ACC112 (cell line): ENCODE data around the gene SLC22A15.
"Not testable (repeated sequence)": the region's sequence is repeated elsewhere in the genome, so short reads cannot be mapped to it uniquely, and the experiment has no call there.

Experiments
- H2AFZ ChIP-seq: fragments of 200-600 bp; sonication (generic); one replicate; pipeline ENCODE4 v1.6.0; 2017; ENCODE audit warnings: antibody characterized with exemption, low read length; ENCODE audit not compliant: unreplicated experiment
- H3K27ac ChIP-seq: fragments of 200-600 bp; sonication (generic); 2 replicates; pipeline ENCODE4 v1.5.1; 2014; ENCODE audit warnings: low read depth, mild to moderate bottlenecking, antibody characterized with exemption, low read length, moderate library complexity
- H3K27me3 ChIP-seq: fragments of 200-600 bp; sonication (generic); 2 replicates; pipeline ENCODE4 v1.6.1; 2014; ENCODE audit warnings: mild to moderate bottlenecking, antibody characterized with exemption, low read length, moderate library complexity, mixed read lengths; ENCODE audit not compliant: insufficient read depth
- H3K36me3 ChIP-seq: fragments of 200-600 bp; sonication (generic); 2 replicates; pipeline ENCODE4 v1.6.1; 2016; ENCODE audit warnings: mild to moderate bottlenecking, antibody characterized with exemption, low read length, moderate library complexity, mixed read lengths; ENCODE audit not compliant: insufficient read depth
- H3K4me1 ChIP-seq: fragments of 200-600 bp; sonication (generic); one replicate; pipeline ENCODE4 v1.6.1; 2016; ENCODE audit warnings: low read length, mixed read lengths; ENCODE audit not compliant: insufficient read depth, unreplicated experiment, control insufficient read depth
- H3K4me3 ChIP-seq: fragments of 200-600 bp; sonication (generic); 2 replicates; pipeline ENCODE4 v1.5.1; 2014; ENCODE audit warnings: mild to moderate bottlenecking, low read depth, low read length
- H3K79me2 ChIP-seq: fragments of 200-600 bp; sonication (generic); one replicate; pipeline ENCODE4 v1.6.0; 2016; ENCODE audit warnings: low read length; ENCODE audit not compliant: control insufficient read depth, unreplicated experiment, insufficient read depth

Gene SLC22A15

GRCh38 chr1:115955228-115955627, 21.1 kb upstream of the SLC22A15 start:
- Histone ChIP-seq H3K27me3 (peaks cover 21% of the 10 kb centered on the region), H3K36me3 (no peaks in the 10 kb centered on the region), H2AFZ (no peak overlapping the region), H3K4me1 (no peaks in the 10 kb centered on the region), H3K79me2 (no peaks in the 10 kb centered on the region), H3K27ac (no peak overlapping the region), H3K4me3 (no peak overlapping the region)

GRCh38 chr1:115958866-115959265, 17.4 kb upstream of the SLC22A15 start:
- Histone ChIP-seq H3K4me1 (no peaks in the 10 kb centered on the region), H2AFZ (no peak overlapping the region), H3K4me3 (no peak overlapping the region), H3K27me3 (peaks cover 30% of the 10 kb centered on the region), H3K36me3 (no peaks in the 10 kb centered on the region), H3K27ac (no peak overlapping the region), H3K79me2 (no peaks in the 10 kb centered on the region)

GRCh38 chr1:115969509-115969908, 6.8 kb upstream of the SLC22A15 start:
- no peak overlapping the region for H3K4me3 ChIP-seq
- no peak overlapping the region for H3K27ac ChIP-seq
- H2AFZ ChIP-seq, result no peak overlapping the region
- peaks cover 10% of the 10 kb centered on the region; the same call in 1 of the 2 replicates for H3K27me3 ChIP-seq
- no peaks in the 10 kb centered on the region for H3K79me2 ChIP-seq
- H3K36me3 ChIP-seq, result no peaks in the 10 kb centered on the region
- H3K4me1 ChIP-seq, result no peaks in the 10 kb centered on the region

GRCh38 chr1:115971778-115972177, 4.5 kb upstream of the SLC22A15 start:
- H3K36me3 ChIP-seq, H3K4me1 ChIP-seq, H2AFZ ChIP-seq, H3K27ac ChIP-seq, H3K79me2 ChIP-seq, H3K27me3 ChIP-seq, H3K4me3 ChIP-seq: not testable (repeated sequence)

- H3K4me1 ChIP-seq, result peaks cover 3% of the 10 kb centered on the region
These were observed 3.2 kb upstream of the SLC22A15 start for GRCh38 chr1:115973154-115973553.

GRCh38 chr1:115975569-115976061, 698 bp upstream of the SLC22A15 start:
- H2AFZ ChIP-seq, result peak overlapping the region; percentile 89
- H3K4me3 ChIP-seq, result peak overlapping the region; percentile 82
- H3K36me3 ChIP-seq, result no peaks in the 10 kb centered on the region
- peaks cover 34% of the 10 kb centered on the region for H3K79me2 ChIP-seq
- no peaks in the 10 kb centered on the region for H3K27me3 ChIP-seq
- peak overlapping the region; percentile 73 for H3K27ac ChIP-seq
- H3K4me1 ChIP-seq, result peaks cover 18% of the 10 kb centered on the region

More at GRCh38 chr1:115973154-115973553, 3.2 kb upstream of the SLC22A15 start:
- Histone ChIP-seq H2AFZ (no peak overlapping the region), H3K4me3 (no peak overlapping the region), H3K36me3 (no peaks in the 10 kb centered on the region), H3K27ac (no peak overlapping the region), H3K79me2 (peaks cover 13% of the 10 kb centered on the region), H3K27me3 (peaks cover 6% of the 10 kb centered on the region; the same call in 1 of the 2 replicates)

GRCh38 chr1:115976921-115977498, 697 bp downstream of the SLC22A15 start:
- Histone ChIP-seq H3K79me2 (peaks cover 47% of the 10 kb centered on the region), H3K36me3 (no peaks in the 10 kb centered on the region), H3K4me3 (peak overlapping the region; percentile 82), H3K27me3 (no peaks in the 10 kb centered on the region), H2AFZ (peak overlapping the region; percentile 85), H3K27ac (peak overlapping the region; percentile 73), H3K4me1 (peaks cover 25% of the 10 kb centered on the region)

- H3K27ac ChIP-seq, result peak overlapping the region; percentile 73
- no peaks in the 10 kb centered on the region for H3K27me3 ChIP-seq
- peaks cover 25% of the 10 kb centered on the region for H3K4me1 ChIP-seq
- no peaks in the 10 kb centered on the region for H3K36me3 ChIP-seq
- H3K4me3 ChIP-seq, result peak overlapping the region; percentile 82
- peaks cover 54% of the 10 kb centered on the region for H3K79me2 ChIP-seq
- H2AFZ ChIP-seq, result peak overlapping the region; percentile 5
These were observed 1.4 kb downstream of the SLC22A15 start for GRCh38 chr1:115977499-115978258.

GRCh38 chr1:115978292-115978941, 2.1 kb downstream of the SLC22A15 start:
- H2AFZ ChIP-seq, result peak overlapping the region; percentile 5
- peaks cover 25% of the 10 kb centered on the region for H3K4me1 ChIP-seq
- H3K36me3 ChIP-seq, result no peaks in the 10 kb centered on the region
- H3K27ac ChIP-seq, result peak overlapping the region; percentile 73
- no peaks in the 10 kb centered on the region for H3K27me3 ChIP-seq
- peaks cover 60% of the 10 kb centered on the region for H3K79me2 ChIP-seq
- peak overlapping the region; percentile 82 for H3K4me3 ChIP-seq

GRCh38 chr1:115980156-115980555, 3.8 kb downstream of the SLC22A15 start:
- H3K4me1 ChIP-seq, result peaks cover 25% of the 10 kb centered on the region
- no peaks in the 10 kb centered on the region for H3K36me3 ChIP-seq
- H3K27me3 ChIP-seq, result no peaks in the 10 kb centered on the region
- no peak overlapping the region for H3K4me3 ChIP-seq
- H3K79me2 ChIP-seq, result peaks cover 70% of the 10 kb centered on the region
- no peak overlapping the region for H2AFZ ChIP-seq
- no peak overlapping the region for H3K27ac ChIP-seq
